Endothelial cell of umbilical vein (primary cell): Measurements from ENCODE around the gene STH. TPM values are rescaled to one million over a fixed set of nuclear protein-coding genes. Genes with fewer than 3 reads are reported as not detected.

Source experiments
- BruUV-seq: library from RNA; stranded (reverse); fragments of 400-500 nt; replicated peaks from 2 replicates; lab custom pipeline; 2021; lab: Mats Ljungman, UMichigan
- CTCF ChIA-PET: fragments of 300-600, 350-600 bp; sonication (Branson Sonifier 250); formaldehyde crosslinking; loops from one replicate; lab custom pipeline; 2021; ENCODE audit warnings: antibody characterized with exemption, inconsistent platforms; lab: Charles Lee
- POLR2A ChIA-PET: fragments of 300-600, 350-600 bp; sonication (Branson Sonifier 250); formaldehyde crosslinking; loops from one replicate; lab custom pipeline; 2021; ENCODE audit warnings: antibody characterized with exemption, inconsistent platforms; lab: Charles Lee
- DNase-seq: peaks from one replicate; pipeline ENCODE4 v3.0.0-alpha.2; 2011; ENCODE audit warnings: low read depth, low spot score
- FAIRE-seq: peaks from 2 replicates; lab custom pipeline; 2011; peaks lifted over from hg19 to GRCh38; lab: Jason Lieb, UNC
- H2AFZ ChIP-seq: 2 replicates; pipeline ENCODE4 v1.6.0; 2012; ENCODE audit warnings: low read depth, low read length, control low read depth, inconsistent platforms
- H3K27ac ChIP-seq: 2 replicates; pipeline ENCODE4 v1.5.1; 2011; ENCODE audit warnings: low read depth, mild to moderate bottlenecking, control low read depth, low read length, moderate library complexity; ENCODE audit not compliant: insufficient read depth
- H3K27me3 ChIP-seq, 2 experiments: 2 replicates each; pipeline versions ENCODE4 v1.6.0 to v1.6.1; 2011; ENCODE audit warnings: low read length in 2 of 2, mixed read lengths in 1 of 2; ENCODE audit not compliant: control insufficient read depth in 2 of 2, insufficient read depth in 2 of 2
- H3K36me3 ChIP-seq, 2 experiments: 2 replicates in 1 of 2; 3 replicates in 1 of 2; pipeline ENCODE4 v1.5.1; 2011; ENCODE audit warnings: low read length in 2 of 2, mild to moderate bottlenecking in 1 of 2, moderate library complexity in 1 of 2; ENCODE audit not compliant: control insufficient read depth in 2 of 2, insufficient read depth in 2 of 2; ENCODE audit errors: extremely low read depth in 1 of 2
- H3K4me1 ChIP-seq: 3 replicates; pipeline ENCODE4 v1.5.1; 2011; ENCODE audit warnings: mild to moderate bottlenecking, low read length; ENCODE audit not compliant: control insufficient read depth, insufficient read depth; ENCODE audit errors: extremely low read depth
- H3K4me2 ChIP-seq: 2 replicates; pipeline ENCODE4 v1.6.1; 2011; ENCODE audit warnings: low read length, control low read depth, mixed read lengths; ENCODE audit not compliant: insufficient read depth
- H3K4me3 ChIP-seq, 3 experiments: fragments of 200-600 bp in 1 of 3; sonication (generic), shearing (Covaris generic) in 1 of 3; replicated peaks in 1 of 3; 2 replicates each; pipeline ENCODE4 v1.5.1; 2011 to 2016; ENCODE audit warnings: control low read depth in 3 of 3, low read length in 3 of 3, mild to moderate bottlenecking in 2 of 3, inconsistent platforms in 1 of 3, low read depth in 1 of 3, moderate library complexity in 1 of 3; ENCODE audit not compliant: insufficient read depth in 1 of 3
- H3K79me2 ChIP-seq: 2 replicates; pipeline ENCODE4 v1.6.0; 2012; ENCODE audit warnings: low read length, inconsistent platforms; ENCODE audit not compliant: control insufficient read depth, insufficient read depth
- H3K9ac ChIP-seq: replicated peaks from 2 replicates; pipeline ENCODE3; 2011; ENCODE audit warnings: low read length, control low read depth; ENCODE audit not compliant: insufficient read depth; ENCODE audit errors: extremely low read depth
- H3K9me1 ChIP-seq: replicated peaks from 3 replicates; pipeline ENCODE4 v1.6.0; 2011; ENCODE audit warnings: mild to moderate bottlenecking, low read length; ENCODE audit not compliant: control insufficient read depth, insufficient read depth; ENCODE audit errors: extremely low read depth
- H3K9me3 ChIP-seq: replicated peaks from 2 replicates; pipeline ENCODE4 v1.5.1; 2012; ENCODE audit warnings: low read length, inconsistent platforms; ENCODE audit not compliant: control insufficient read depth, insufficient read depth
- H4K20me1 ChIP-seq: replicated peaks from 2 replicates; pipeline ENCODE3; 2011; ENCODE audit warnings: mild to moderate bottlenecking, low read length; ENCODE audit not compliant: control insufficient read depth, insufficient read depth; ENCODE audit errors: extremely low read depth
- EZH2 ChIP-seq: IDR thresholded peaks from 2 replicates; pipeline ENCODE4 v1.6.1; 2012; ENCODE audit warnings: borderline replicate concordance, low read depth, mild to moderate bottlenecking, moderate library complexity, low read length, inconsistent platforms; ENCODE audit not compliant: severe bottlenecking
- FOS ChIP-seq: IDR thresholded peaks from 2 replicates; pipeline ENCODE4 v1.6.1; 2011; ENCODE audit warnings: mild to moderate bottlenecking, low read length, moderate library complexity, borderline replicate concordance; ENCODE audit not compliant: insufficient read depth
- GATA2 ChIP-seq: IDR thresholded peaks from 2 replicates; pipeline ENCODE4 v1.7.0; 2011; ENCODE audit warnings: low read depth, mild to moderate bottlenecking, moderate library complexity, mixed read lengths, low read length; ENCODE audit not compliant: insufficient read length, insufficient read depth
- JUN ChIP-seq: IDR thresholded peaks from 2 replicates; pipeline ENCODE4 v1.6.1; 2011; ENCODE audit warnings: borderline replicate concordance, low read depth; ENCODE audit not compliant: insufficient read length, insufficient read depth
- MYC ChIP-seq: IDR thresholded peaks from one replicate; pipeline ENCODE4 v1.6.1; 2011; ENCODE audit warnings: mild to moderate bottlenecking, low read depth, low read length
- POLR2A ChIP-seq: IDR thresholded peaks from 2 replicates; pipeline ENCODE4 v1.6.1; 2012; ENCODE audit warnings: low read depth, mild to moderate bottlenecking, control low read depth, low read length
- POLR2AphosphoS5 ChIP-seq: IDR thresholded peaks from 2 replicates; pipeline ENCODE4 v1.6.1; 2012; ENCODE audit warnings: low read depth, mild to moderate bottlenecking, control low read depth, low read length, moderate library complexity; ENCODE audit not compliant: insufficient read depth
- dilution Hi-C: fragments of 300-500 bp; cut with MboI; formaldehyde crosslinking; loops from one replicate; pipeline ENCODE4 v1.15.0; 2019; ENCODE audit warnings: low sequenced_read_pairs; ENCODE audit not compliant: extremely low pct_ligation_motif_present
- intact Hi-C: fragments of 100-400 bp; cut with micrococcal nuclease; formaldehyde crosslinking; loops from one replicate; pipeline ENCODE4 v1.10.0; 2022
- polyA plus RNA-seq, 4 experiments: library from polyadenylated mRNA; depleted of rRNA in 3 of 4; stranded (reverse) in 3 of 4; unstranded in 1 of 4; fragments of >200 nt; gene quantifications; 2 replicates each; pipeline versions ENCODE4 v1.2.1 to v1.2.3, GENCODE V29; 2011 to 2012; ENCODE audit warnings: missing spikeins in 1 of 4
- total RNA-seq: library from RNA; stranded (reverse); gene quantifications from 2 replicates; pipeline ENCODE4 v1.2.3, GENCODE V29; 2021
- TF ChIP-seq, protein P1 (sequence below): IDR thresholded peaks from 2 replicates; pipeline ENCODE4 v1.6.1; 2011; ENCODE audit not compliant: insufficient read depth, insufficient read length
- TF ChIP-seq, protein P2 (sequence below), 2 donors: IDR thresholded peaks; 1 replicate in 1 of 2; 2 replicates in 1 of 2; pipeline ENCODE4 v1.5.1; 2011; ENCODE audit warnings: low read length in 2 of 2, mild to moderate bottlenecking in 2 of 2, moderate library complexity in 2 of 2, control low read depth in 1 of 2, inconsistent platforms in 1 of 2, low read depth in 1 of 2; ENCODE audit not compliant: insufficient read depth in 1 of 2; ENCODE audit errors: extremely low read depth in 1 of 2

The STH gene
- total and polyA plus RNA-seq, 2 donors (not counting 3 experiments of a cell fraction or from before 2014, with no cell fraction given), result not detected

DNA sequence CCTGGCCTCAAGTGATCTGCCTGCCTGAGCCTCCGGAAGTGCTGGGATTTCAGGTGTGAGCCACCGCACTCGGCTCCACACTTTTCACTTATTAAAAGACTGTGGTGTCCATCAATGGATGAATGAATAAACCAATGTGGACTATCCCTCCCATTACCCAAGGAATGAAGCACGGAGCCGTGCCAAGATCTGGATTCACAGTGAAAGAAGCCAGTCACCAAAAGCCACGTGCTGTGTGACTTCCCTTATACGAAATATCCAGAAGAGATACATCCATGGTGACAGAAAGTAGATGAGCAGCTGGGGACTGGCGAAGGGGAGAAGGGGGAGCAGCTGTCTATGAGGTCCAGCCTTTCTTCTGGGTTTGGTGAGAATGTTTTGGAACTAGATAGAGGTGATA, 48.2 kb upstream of the STH start:
- no peaks in the 10 kb centered on the region for H3K36me3 ChIP-seq

More for the DNA sequence above, 48.2 kb upstream of the STH start:
- peaks cover 4% of the 10 kb centered on the region for H3K4me1 ChIP-seq
- no peaks in the 10 kb centered on the region for H3K79me2 ChIP-seq
- no peaks in the 10 kb centered on the region for H4K20me1 ChIP-seq
- no peak for FAIRE-seq
- no peaks in the 10 kb centered on the region for H3K9me1 ChIP-seq
- H3K4me3 ChIP-seq, result no peak overlapping the region
- TF ChIP-seq, protein P1, sequence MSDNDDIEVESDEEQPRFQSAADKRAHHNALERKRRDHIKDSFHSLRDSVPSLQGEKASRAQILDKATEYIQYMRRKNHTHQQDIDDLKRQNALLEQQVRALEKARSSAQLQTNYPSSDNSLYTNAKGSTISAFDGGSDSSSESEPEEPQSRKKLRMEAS, result no peak
- no peak for TF ChIP-seq POLR2AphosphoS5
- no peak for TF ChIP-seq GATA2
- TF ChIP-seq EZH2, result no peak
- no peak for TF ChIP-seq POLR2A
- no peak for TF ChIP-seq JUN
- TF ChIP-seq, protein P2, sequence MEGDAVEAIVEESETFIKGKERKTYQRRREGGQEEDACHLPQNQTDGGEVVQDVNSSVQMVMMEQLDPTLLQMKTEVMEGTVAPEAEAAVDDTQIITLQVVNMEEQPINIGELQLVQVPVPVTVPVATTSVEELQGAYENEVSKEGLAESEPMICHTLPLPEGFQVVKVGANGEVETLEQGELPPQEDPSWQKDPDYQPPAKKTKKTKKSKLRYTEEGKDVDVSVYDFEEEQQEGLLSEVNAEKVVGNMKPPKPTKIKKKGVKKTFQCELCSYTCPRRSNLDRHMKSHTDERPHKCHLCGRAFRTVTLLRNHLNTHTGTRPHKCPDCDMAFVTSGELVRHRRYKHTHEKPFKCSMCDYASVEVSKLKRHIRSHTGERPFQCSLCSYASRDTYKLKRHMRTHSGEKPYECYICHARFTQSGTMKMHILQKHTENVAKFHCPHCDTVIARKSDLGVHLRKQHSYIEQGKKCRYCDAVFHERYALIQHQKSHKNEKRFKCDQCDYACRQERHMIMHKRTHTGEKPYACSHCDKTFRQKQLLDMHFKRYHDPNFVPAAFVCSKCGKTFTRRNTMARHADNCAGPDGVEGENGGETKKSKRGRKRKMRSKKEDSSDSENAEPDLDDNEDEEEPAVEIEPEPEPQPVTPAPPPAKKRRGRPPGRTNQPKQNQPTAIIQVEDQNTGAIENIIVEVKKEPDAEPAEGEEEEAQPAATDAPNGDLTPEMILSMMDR (IDR thresholded peaks at IDR 0.05; ENCODE audit: extremely low read depth in 1 of 2, insufficient read depth in 1 of 2, low read depth in 1 of 2, low read length in 2 of 2), result no peak
- TF ChIP-seq MYC, result no peak
- no peak for TF ChIP-seq FOS
- no peak overlapping the region for H3K9ac ChIP-seq
- no peak for DNase-seq
- H2AFZ ChIP-seq, result no peak overlapping the region
- no peak overlapping the region for H3K27ac ChIP-seq
- no peaks in the 10 kb centered on the region for H3K9me3 ChIP-seq
- intact Hi-C loops, result no loop called here
- BruUV-seq, result no TSS peak
- dilution Hi-C loops, result no loop called here
- H3K4me2 ChIP-seq, result no peak overlapping the region
- peaks cover 14 to 17% of the 10 kb centered on the region in 2 experiments for H3K27me3 ChIP-seq
- CTCF ChIA-PET, result no interaction called here
- POLR2A ChIA-PET, result no interaction called here
